GM12878 (cell line): ENCODE data around the gene TTC31. TPM values are rescaled to one million over a fixed set of nuclear protein-coding genes. Genes with fewer than 3 reads are reported as not detected.

Experiments
- KAT2A ChIP-seq: conservative IDR thresholded peaks from 2 replicates; pipeline ENCODE4 v1.6.1; 2011; ENCODE audit warnings: low read depth, low read length; ENCODE audit not compliant: control insufficient read depth
- MXI1 ChIP-seq: fragments of 150-350 bp; IDR thresholded peaks from 2 replicates; pipeline ENCODE4 v1.6.1; 2011; ENCODE audit warnings: low read depth, mild to moderate bottlenecking, inconsistent platforms, low read length, improper control_type of control experiment
- NFXL1 ChIP-seq: fragments of 450-650 bp; IDR thresholded peaks from 2 replicates; pipeline ENCODE4 v1.6.1; 2017; ENCODE audit warnings: antibody characterized with exemption, mild to moderate bottlenecking, borderline replicate concordance
- POLR2A ChIP-seq: IDR thresholded peaks from 2 replicates; pipeline ENCODE4 v1.6.1; 2011; ENCODE audit warnings: low read depth, mild to moderate bottlenecking, low read length
- POLR2AphosphoS2 ChIP-seq: IDR thresholded peaks from 2 replicates; pipeline ENCODE4 v1.6.1; 2011; ENCODE audit warnings: low read depth, mild to moderate bottlenecking, low read length, improper control_type of control experiment, moderate library complexity
- TARDBP ChIP-seq: IDR thresholded peaks from 2 replicates; pipeline ENCODE4 v1.6.1; 2016; ENCODE audit warnings: borderline replicate concordance
- ZNF622 ChIP-seq: fragments of 450-650 bp; IDR thresholded peaks from 2 replicates; pipeline ENCODE4 v1.6.1; 2017; ENCODE audit warnings: mild to moderate bottlenecking, inconsistent platforms
- polyA plus RNA-seq, 11 experiments: library from polyadenylated mRNA; depleted of rRNA in 4 of 11; unstranded in 6 of 11; stranded (reverse) in 5 of 11; fragments of >200 nt; fragmentation: Nextera tagmentation in 4 of 11; fragmentation: Illumina TruSeq in 1 of 11; extraction: Ambion mirVana in 4 of 11; extraction: Trizol in 1 of 11; gene quantifications; 1 replicate in 1 of 11; 2 replicates in 10 of 11; pipeline versions ENCODE4 v1.2.1 to v1.2.3, GENCODE V29; 2011 to 2016; ENCODE audit warnings: inconsistent platforms in 2 of 11, missing spikeins in 2 of 11, low read depth in 1 of 11
- total RNA-seq, 4 experiments: library from RNA; depleted of rRNA in 3 of 4; stranded (reverse); fragments of >200 nt in 3 of 4; fragmentation: Illumina TruSeq in 1 of 4; extraction: Trizol in 1 of 4; gene quantifications; 2 replicates each; pipeline versions ENCODE4 v1.2.1 to v1.2.3, GENCODE V29; 2013 to 2021
- TF ChIP-seq, protein P1 (sequence below): fragments of 450-650 bp; IDR thresholded peaks from 2 replicates; pipeline ENCODE4 v1.6.1; 2016; ENCODE audit warnings: mild to moderate bottlenecking, moderate library complexity, borderline replicate concordance
- TF ChIP-seq, protein P2 (sequence below): fragments of 450-650 bp; IDR thresholded peaks from 2 replicates; pipeline ENCODE4 v1.6.1; 2018; ENCODE audit warnings: borderline replicate concordance, mild to moderate bottlenecking; ENCODE audit not compliant: partially characterized antibody
- TF ChIP-seq, protein P3 (sequence below): fragments of 450-650 bp; IDR thresholded peaks from 2 replicates; pipeline ENCODE4 v1.6.1; 2017; ENCODE audit warnings: low read depth, mild to moderate bottlenecking, moderate library complexity

The TTC31 gene
- total and polyA plus RNA-seq, 10 of the 15 experiments (the other 5 are each of a cell fraction or from before 2014, with no cell fraction given): 6.5 to 34.9 (median 25.9) TPM

DNA sequence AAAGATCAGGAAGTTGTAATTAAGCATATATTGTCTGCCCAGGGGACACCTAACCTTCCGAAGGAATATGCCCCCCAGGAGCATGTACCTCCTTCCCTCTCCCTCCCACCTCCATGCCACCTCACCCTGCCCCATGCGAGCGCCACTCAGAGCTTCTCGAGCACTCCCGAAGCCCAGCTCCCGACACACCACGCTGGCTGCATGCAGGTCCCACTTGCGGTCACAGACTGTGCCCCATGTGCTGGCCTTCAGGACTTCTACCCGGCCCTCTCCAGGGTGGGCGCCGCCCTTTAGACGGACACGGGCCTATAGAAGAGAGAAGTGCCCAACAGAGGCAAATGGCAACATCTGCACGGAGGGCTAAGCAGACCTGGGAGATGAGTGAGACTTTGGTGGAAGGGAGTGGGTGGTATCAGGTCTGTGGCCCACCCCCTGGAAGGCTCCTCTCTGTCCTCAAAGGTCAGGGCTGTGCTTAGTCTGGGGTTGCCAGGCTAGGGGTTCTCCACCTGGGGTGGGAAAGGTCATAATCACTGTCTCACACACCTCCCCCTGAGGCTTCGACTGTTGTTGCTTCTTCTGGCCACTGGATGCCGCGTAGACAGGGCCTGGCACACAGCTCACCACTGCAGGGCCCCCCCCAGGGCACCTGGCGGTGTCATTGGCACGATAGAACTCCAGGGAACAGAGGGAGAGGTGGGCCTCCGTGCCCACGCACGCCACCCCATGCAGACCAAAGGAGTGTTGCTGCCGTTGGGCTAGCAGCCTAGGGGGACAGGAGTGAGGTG, 53.5 kb downstream of the TTC31 start (continued):
- TF ChIP-seq, protein P1, sequence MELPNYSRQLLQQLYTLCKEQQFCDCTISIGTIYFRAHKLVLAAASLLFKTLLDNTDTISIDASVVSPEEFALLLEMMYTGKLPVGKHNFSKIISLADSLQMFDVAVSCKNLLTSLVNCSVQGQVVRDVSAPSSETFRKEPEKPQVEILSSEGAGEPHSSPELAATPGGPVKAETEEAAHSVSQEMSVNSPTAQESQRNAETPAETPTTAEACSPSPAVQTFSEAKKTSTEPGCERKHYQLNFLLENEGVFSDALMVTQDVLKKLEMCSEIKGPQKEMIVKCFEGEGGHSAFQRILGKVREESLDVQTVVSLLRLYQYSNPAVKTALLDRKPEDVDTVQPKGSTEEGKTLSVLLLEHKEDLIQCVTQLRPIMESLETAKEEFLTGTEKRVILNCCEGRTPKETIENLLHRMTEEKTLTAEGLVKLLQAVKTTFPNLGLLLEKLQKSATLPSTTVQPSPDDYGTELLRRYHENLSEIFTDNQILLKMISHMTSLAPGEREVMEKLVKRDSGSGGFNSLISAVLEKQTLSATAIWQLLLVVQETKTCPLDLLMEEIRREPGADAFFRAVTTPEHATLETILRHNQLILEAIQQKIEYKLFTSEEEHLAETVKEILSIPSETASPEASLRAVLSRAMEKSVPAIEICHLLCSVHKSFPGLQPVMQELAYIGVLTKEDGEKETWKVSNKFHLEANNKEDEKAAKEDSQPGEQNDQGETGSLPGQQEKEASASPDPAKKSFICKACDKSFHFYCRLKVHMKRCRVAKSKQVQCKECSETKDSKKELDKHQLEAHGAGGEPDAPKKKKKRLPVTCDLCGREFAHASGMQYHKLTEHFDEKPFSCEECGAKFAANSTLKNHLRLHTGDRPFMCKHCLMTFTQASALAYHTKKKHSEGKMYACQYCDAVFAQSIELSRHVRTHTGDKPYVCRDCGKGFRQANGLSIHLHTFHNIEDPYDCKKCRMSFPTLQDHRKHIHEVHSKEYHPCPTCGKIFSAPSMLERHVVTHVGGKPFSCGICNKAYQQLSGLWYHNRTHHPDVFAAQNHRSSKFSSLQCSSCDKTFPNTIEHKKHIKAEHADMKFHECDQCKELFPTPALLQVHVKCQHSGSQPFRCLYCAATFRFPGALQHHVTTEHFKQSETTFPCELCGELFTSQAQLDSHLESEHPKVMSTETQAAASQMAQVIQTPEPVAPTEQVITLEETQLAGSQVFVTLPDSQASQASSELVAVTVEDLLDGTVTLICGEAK: no peak
- TF ChIP-seq, protein P2, sequence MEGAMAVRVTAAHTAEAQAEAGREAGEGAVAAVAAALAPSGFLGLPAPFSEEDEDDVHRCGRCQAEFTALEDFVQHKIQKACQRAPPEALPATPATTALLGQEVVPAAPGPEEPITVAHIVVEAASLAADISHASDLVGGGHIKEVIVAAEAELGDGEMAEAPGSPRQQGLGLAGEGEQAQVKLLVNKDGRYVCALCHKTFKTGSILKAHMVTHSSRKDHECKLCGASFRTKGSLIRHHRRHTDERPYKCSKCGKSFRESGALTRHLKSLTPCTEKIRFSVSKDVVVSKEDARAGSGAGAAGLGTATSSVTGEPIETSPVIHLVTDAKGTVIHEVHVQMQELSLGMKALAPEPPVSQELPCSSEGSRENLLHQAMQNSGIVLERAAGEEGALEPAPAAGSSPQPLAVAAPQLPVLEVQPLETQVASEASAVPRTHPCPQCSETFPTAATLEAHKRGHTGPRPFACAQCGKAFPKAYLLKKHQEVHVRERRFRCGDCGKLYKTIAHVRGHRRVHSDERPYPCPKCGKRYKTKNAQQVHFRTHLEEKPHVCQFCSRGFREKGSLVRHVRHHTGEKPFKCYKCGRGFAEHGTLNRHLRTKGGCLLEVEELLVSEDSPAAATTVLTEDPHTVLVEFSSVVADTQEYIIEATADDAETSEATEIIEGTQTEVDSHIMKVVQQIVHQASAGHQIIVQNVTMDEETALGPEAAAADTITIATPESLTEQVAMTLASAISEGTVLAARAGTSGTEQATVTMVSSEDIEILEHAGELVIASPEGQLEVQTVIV: no peak
- no peak for TF ChIP-seq NFXL1
- TF ChIP-seq, protein P3, sequence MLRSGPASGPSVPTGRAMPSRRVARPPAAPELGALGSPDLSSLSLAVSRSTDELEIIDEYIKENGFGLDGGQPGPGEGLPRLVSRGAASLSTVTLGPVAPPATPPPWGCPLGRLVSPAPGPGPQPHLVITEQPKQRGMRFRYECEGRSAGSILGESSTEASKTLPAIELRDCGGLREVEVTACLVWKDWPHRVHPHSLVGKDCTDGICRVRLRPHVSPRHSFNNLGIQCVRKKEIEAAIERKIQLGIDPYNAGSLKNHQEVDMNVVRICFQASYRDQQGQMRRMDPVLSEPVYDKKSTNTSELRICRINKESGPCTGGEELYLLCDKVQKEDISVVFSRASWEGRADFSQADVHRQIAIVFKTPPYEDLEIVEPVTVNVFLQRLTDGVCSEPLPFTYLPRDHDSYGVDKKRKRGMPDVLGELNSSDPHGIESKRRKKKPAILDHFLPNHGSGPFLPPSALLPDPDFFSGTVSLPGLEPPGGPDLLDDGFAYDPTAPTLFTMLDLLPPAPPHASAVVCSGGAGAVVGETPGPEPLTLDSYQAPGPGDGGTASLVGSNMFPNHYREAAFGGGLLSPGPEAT: no peak
- no peak for TF ChIP-seq ZNF622
- peak; percentile 42 for TF ChIP-seq POLR2A
- no peak for TF ChIP-seq KAT2A
- no peak for TF ChIP-seq MXI1
- 0 out of 2 replicates have a peak, but pooled peaks have one; percentile 4 for TF ChIP-seq POLR2AphosphoS2
- TF ChIP-seq TARDBP: no peak
